ENCODE measurements around the gene TCF21. TPM values are rescaled to one million over a fixed set of nuclear protein-coding genes. Genes with fewer than 3 reads are reported as not detected.

TCF21 gene
- total RNA-seq, 1 donor from 2014 or later, result 5.1 TPM

- peak; percentile 62 for DNase-seq (ENCODE audit: low spot score)
These were observed 867 bp downstream of the TCF21 start for GRCh38 chr6:133889557-133890403.

DNA sequence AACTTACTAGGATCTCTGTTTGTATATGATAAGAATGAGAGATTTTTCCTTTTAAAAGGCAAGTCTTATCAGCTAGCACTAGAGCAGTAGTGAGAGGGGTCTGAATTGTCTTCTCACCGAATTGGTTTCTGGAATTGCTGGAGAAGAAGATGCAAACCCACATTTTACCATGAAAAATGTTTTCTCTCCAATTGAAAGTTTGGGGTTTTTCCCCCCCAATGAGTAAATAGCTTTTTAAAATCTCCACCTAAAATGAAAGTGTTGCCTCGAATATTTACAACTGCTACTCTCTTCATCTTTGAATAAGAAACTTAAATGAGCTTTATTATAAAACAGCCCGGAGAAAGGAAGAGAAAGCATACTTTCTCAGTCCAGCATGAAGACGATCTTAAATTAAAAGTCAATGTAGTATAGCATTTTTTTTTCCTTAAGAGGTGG is 1.8 kb downstream of the TCF21 start:
- no peak for DNase-seq (ENCODE audit: low spot score)

DNA sequence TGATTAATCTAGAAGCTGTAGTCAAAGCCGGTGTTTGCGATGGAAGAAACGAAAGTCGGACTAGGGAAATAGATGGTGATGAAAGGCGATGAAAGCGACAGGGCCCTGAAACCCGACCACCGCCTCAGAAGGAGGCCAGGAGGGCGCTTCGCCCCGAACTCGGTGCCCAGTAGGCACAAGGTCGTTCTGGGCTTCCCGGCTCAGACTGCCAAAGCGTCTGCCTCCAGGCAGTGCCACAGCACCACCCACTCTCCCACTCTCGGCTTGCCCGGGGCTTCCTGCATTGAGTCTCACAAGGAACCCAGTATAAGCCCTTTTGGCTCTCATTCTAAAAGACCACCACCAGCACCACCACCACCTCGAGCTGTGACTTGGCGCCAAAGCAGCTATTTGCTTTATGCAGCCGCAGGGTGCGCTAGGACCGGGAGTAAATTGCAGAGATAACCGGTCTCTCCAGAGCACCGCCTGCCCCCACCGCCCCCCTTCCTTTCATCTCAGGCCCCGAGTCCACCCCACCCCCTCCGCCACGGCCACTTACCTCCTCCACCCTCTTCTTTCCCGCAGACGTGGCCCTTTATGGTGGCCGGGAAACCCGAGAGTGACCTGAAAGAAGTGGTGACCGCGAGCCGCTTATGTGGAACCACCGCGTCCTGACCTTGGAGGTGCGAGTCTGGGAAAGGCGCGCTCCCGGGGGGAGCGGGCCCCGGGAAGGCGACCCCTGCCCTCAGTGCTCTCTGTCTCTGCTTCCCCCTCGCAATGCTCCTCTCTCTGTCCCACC is 2.4 kb downstream of the TCF21 start:
- peak; percentile 67 for DNase-seq (ENCODE audit: low spot score)

DNA sequence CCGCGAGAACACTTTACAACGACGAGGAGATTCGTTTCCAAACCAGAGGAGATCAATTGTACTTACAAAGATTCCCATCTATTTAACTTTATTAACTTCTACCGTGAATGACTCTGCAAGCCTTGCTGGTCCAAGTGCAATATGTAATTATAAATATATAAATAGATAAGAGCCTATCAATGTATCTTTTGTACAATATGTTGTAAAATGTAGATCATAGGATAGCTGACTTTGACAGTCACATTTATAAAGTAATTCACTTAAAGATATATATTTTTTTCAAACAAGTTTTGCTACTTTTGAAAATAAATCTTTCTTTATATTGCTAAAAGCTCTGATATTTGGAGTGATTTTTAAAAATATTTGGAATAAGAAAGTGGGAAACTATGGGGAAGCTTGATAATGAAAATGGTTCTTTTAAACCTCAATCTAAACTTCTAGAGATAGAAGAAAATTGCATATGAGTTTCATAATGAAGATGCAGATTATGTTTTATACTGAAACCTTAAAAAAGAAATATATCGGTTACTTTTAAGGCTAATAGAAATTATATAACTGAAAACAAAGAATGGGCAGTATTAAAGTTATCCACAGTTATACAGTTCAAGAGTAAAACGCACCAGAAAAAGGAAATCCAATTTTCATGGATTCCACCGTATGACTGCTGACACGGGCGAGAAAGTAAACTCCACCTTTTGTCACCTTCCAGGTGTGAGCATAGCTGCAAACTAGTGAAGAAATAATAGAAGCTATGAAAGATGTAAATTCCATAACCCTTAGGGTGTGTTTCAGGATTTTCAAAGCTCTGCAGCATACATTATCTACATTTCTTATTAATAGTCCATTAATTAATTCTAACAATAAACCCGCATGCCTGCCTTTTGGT is 3.3 kb downstream of the TCF21 start:
- no peak for DNase-seq (ENCODE audit: low spot score)

GRCh38 chr6:133892813-133893691 is 4.1 kb downstream of the TCF21 start:
- peak; percentile 26 for DNase-seq (ENCODE audit: low spot score)

DNA sequence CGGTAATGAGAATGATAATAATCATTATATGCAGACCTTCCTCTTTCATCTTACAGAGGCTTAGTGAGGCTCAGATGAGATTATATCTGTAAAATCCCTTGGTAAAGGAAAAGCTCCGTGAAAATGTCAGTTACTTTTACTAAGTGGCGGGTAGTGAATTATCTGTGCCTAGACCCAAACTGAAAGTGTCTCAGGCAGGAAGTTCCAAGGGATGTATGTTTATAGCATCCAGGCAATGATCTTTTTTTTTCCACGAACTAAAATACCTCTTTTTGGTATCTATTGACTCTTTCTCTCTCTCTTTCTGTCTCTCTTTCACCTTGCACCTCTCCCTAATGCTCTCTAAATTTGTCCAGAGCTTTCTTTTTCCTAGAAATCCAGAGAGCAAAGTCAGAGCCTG is 5.0 kb downstream of the TCF21 start:
- peak; percentile 31 for DNase-seq (ENCODE audit: low spot score)

GRCh38 chr6:133894369-133894768 is 5.5 kb downstream of the TCF21 start:
- no peak for DNase-seq (ENCODE audit: low spot score)

DNA sequence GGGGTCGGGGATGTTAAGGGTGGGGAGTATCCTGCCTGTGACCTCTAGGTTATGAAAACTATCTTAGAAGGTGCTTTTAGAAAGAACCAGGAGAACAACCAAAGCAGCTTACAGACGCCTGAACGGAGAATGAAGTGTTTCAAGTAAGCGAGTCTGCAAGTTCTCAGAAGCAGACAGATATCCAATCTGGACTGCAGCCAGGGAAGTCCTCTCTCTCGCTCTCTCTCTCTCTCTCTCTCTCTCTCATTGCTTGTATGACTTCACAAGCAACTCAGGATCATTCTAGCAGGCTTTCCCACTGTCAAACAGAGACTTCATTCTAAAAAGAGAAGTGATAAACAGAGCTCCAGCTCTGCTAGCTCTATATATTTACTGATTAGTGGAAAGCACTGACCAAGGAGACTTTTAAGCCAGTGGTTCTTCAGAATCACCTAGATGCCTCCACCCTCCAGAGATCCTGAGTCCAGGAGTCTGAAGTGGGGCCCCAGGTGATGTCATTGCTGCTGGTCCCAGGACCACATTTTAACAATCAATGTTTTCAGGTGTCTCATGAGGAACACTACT is 6.0 kb downstream of the TCF21 start:
- peak; percentile 97 for DNase-seq (ENCODE audit: low spot score)

DNA sequence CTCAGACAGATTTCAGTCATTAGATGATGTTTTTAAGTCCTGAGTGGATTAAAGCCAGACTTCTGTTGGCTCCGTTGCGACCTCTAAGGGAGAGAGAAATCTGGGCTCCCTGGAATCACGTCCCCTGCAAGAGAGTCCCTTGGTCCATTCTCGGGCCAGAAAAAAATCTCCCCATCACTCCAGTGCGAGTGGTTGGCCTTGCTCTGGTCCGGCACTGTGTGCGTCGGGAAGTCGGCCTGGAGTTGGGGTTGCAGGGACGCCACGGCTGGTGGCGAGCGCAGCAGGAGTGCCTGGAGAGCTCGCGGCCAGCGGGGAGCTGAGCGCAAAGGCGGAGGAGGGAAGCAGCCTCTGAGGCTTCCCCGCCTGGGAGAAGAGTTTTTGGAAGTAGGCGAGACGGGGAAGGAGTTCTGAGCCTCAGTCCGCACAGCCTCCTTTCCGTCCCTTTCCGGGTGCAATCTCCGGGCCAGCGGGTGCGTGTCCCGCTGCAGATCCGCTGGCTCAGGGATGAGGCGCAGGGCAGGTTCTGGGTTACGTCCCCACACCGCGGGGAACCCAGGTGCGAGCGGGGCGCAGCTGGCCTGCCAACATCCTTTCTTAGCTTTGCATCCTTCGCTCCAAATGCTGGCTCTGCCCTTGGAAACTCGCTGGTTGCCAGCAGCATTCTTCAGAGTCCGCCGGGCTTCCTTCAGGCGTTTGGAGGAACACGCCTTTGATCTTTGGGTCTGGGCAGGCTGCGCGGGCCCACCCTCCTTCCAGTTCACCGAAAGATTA is 6.8 kb downstream of the TCF21 start:
- peak; percentile 44 for DNase-seq (ENCODE audit: low spot score)

DNA sequence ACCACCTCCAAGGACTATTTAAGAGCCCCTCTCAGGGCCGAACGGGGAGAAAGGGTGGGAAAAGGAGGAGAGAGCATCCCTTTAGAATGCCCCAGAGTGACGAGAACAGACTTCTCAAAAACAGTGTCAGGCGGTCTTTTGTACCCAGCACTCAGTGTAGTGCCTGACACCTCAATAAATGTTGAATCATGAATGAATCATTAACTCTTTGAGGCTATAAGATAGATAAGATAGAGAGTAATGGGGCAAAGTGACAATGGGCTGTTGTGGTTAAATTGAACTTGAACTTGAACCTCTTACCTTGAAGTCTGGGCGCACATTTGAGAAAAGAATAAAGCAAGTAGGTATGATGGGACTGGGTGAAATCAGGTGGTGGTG is 7.4 kb downstream of the TCF21 start:
- DNase-seq (ENCODE audit: low spot score), result no peak

- no peak for DNase-seq (ENCODE audit: low spot score)
These were observed 9.3 kb downstream of the TCF21 start for GRCh38 chr6:133898263-133898662.

GRCh38 chr6:133899556-133899955 is 10.6 kb downstream of the TCF21 start:
- peak; percentile 43 for DNase-seq (ENCODE audit: low spot score)

DNA sequence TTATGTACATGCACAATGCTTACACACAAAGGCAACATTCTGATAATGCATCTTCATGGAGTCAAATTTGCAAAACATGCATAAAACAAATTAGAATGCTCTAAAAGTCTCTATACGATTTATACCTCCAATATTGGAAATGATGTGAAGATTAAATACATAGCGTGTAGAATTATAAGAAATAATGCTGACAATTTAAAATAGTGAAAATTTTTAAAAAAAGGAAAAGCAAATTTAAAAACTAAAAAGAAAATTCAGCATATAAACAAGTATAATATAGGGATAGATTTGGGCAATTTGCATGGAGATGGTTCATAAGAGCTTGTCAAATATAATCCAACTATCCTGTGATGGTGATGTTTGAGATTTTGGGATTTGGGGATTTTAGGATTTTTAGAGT is 14.9 kb downstream of the TCF21 start:
- no peak for DNase-seq (ENCODE audit: low spot score)

DNA sequence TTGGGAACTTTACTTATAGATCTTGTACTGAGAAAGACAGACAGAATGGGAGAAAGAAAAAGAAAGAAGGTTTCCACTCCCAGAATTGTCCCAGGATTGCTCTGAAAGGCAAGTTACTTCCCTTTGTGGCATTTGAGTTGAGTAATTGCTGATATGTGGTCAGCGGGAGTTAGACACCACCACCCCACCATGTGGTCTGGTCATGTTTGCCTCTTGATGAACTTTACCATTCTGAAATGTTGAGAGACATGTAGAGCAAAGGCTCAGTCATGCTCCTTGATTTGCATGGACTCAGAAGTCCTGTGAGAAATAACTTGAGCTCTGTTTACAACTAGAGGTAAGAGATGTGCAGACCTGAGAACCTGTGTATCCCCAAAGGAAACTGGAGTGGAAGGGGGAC is 17.1 kb downstream of the TCF21 start:
- no peak for DNase-seq (ENCODE audit: low spot score)

- DNase-seq (ENCODE audit: low spot score), result peak; percentile 92
These were observed 27.8 kb downstream of the TCF21 start for GRCh38 chr6:133916650-133917151.

GRCh38 chr6:133917781-133918180 is 28.9 kb downstream of the TCF21 start:
- DNase-seq (ENCODE audit: low spot score), result no peak

DNA sequence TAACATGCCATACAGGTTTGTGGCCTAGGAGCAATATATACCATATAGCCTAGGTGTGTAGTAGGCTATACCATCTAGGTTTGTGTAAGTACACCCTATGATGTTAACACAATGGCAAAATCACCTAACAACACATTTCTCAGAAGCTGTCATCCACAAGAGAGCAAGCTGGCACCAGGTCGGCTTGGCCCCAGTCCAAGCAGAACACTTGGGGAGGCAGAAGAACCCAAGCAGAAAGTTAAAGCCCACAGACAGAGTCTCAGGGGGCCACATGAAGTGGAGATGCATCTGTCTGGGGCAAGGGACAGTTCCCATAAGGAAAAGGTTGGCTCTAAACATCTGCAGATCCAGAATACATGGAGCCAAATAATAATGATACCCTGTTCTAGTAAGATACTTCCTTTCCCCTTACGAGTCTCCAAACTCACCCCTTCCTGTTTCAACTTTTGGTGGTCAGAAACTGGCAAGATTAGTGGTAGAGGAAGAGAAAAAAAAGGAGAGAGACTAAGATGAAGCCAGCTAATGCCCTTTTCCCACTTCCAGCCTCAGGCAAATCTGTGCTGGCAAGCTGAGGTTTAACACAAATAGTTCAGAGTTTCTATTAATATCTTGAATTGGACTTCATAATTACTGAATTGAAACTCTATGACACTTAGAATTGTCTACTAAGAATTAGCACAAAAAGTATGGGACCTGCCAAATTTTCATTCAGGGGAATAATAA is 29.5 kb downstream of the TCF21 start:
- DNase-seq (ENCODE audit: low spot score), result no peak

DNA sequence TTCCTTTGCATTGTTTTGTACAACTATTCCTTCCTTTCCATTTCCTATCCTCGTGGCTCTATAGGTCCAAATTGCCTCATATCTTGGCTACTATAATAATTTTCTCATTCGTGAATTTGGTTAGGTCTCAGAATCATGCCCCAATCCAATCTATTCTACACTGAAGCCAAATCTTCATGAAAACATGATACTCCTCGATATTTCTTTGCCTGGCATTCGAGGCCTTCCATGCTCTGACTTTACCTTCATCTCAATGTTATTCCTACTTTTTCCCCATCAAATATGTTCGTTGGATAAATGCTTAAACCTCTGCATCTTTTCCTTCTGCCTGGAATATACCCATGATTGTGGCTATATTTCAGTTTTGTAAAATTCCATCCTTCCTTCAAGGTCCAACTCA is 30.4 kb downstream of the TCF21 start:
- DNase-seq (ENCODE audit: low spot score), result no peak

Data from umbilical cord (tissue), 2 donors.